A549 (cell line): ENCODE data around the gene ACER1. TPM values are rescaled to one million over a fixed set of nuclear protein-coding genes. Genes with fewer than 3 reads are reported as not detected.

Experiments used
- ATAC-seq, 2 experiments: fragments of 200-7000 bp in 1 of 2; fragments of >200 bp in 1 of 2; cut with Nextera tagmentation in 1 of 2; cut with Tn5 transposase in 1 of 2; 3 replicates each; pipeline versions ENCODE4 v1.8.0 to v1.9.1; 2018 to 2020; ENCODE audit warnings: mild to moderate bottlenecking in 1 of 2, moderate library complexity in 1 of 2
- CTCF ChIA-PET: fragments of 300-600 bp; sonication (Branson Sonifier 250); formaldehyde crosslinking; extraction: SDS; loops from one replicate; lab custom pipeline; 2021; ENCODE audit warnings: antibody characterized with exemption, inconsistent platforms; lab: Yijun Ruan, JAX
- POLR2A ChIA-PET: fragments of 350-600 bp; formaldehyde crosslinking; extraction: SDS; loops from one replicate; lab custom pipeline; 2021; ENCODE audit warnings: antibody characterized with exemption, inconsistent platforms; lab: Yijun Ruan, JAX
- DNase-seq, 2 experiments: peaks; one replicate each; pipeline versions ENCODE4 v3.0.0 to v3.0.0-alpha.2; 2011 to 2016; ENCODE audit warnings: low read depth in 1 of 2, low spot score in 1 of 2
- FAIRE-seq: peaks from 2 replicates; lab custom pipeline; 2011; peaks lifted over from hg19 to GRCh38; lab: Jason Lieb, UNC
- H3K27ac ChIP-seq, 2 experiments: fragments of >200 bp; sonication (Bioruptor Twin); formaldehyde crosslinking; 3 replicates each; pipeline ENCODE4 v1.5.1; 2016 to 2017
- H3K4me1 ChIP-seq: fragments of >200 bp; sonication (Bioruptor Twin); formaldehyde crosslinking; 3 replicates; pipeline ENCODE4 v1.6.1; 2016
- H3K4me2 ChIP-seq: fragments of >200 bp; sonication (Bioruptor Twin); formaldehyde crosslinking; 3 replicates; pipeline ENCODE4 v1.6.1; 2016
- H3K4me3 ChIP-seq: fragments of >200 bp; sonication (Bioruptor Twin); formaldehyde crosslinking; 3 replicates; pipeline ENCODE4 v1.5.1; 2016
- H3K9me3 ChIP-seq: fragments of >200 bp; sonication (Bioruptor Twin); formaldehyde crosslinking; 3 replicates; pipeline ENCODE4 v1.6.1; 2016
- BCL3 ChIP-seq: fragments of >200 bp; sonication (Bioruptor Twin); formaldehyde crosslinking; IDR thresholded peaks from 3 replicates; pipeline ENCODE4 v1.6.1; 2016
- CBX8 ChIP-seq: fragments of 200-600 bp; sonication (generic); IDR thresholded peaks from 2 replicates; pipeline ENCODE4 v1.6.1; 2016
- EHF ChIP-seq: fragments of 250-450 bp; sonication (Bioruptor Pico); IDR thresholded peaks from 2 replicates; pipeline ENCODE4 v1.5.0; 2020; ENCODE audit warnings: mild to moderate bottlenecking
- EHMT2 ChIP-seq: fragments of 200-600 bp; sonication (generic); IDR thresholded peaks from 2 replicates; pipeline ENCODE4 v1.6.1; 2016; ENCODE audit warnings: antibody characterized with exemption, low read depth, mild to moderate bottlenecking, moderate library complexity
- HMGXB4 ChIP-seq: fragments of 250-450 bp; sonication (Bioruptor Pico); IDR thresholded peaks from 2 replicates; pipeline ENCODE4 v1.5.0; 2021; ENCODE audit warnings: mild to moderate bottlenecking, moderate library complexity, borderline replicate concordance
- HOXA7 ChIP-seq: fragments of 250-450 bp; sonication (Bioruptor Pico); IDR thresholded peaks from 2 replicates; pipeline ENCODE4 v1.5.0; 2020; ENCODE audit warnings: mild to moderate bottlenecking, moderate library complexity
- HOXB5 ChIP-seq: fragments of 250-450 bp; sonication (Bioruptor Pico); IDR thresholded peaks from 2 replicates; pipeline ENCODE4 v1.5.0; 2020; ENCODE audit warnings: mild to moderate bottlenecking, moderate library complexity
- KDM5A ChIP-seq: fragments of 200-600 bp; sonication (generic); IDR thresholded peaks from 2 replicates; pipeline ENCODE4 v1.6.1; 2016; ENCODE audit warnings: antibody characterized with exemption, mild to moderate bottlenecking
- NR3C1 ChIP-seq: fragments of >200 bp; sonication (Bioruptor Twin); formaldehyde crosslinking; IDR thresholded peaks from 3 replicates; pipeline ENCODE4 v1.6.1; 2017
- PBX3 ChIP-seq: IDR thresholded peaks from 2 replicates; pipeline ENCODE4 v1.6.1; 2012
- PHF8 ChIP-seq: fragments of 200-600 bp; sonication (generic); IDR thresholded peaks from 2 replicates; pipeline ENCODE4 v1.6.1; 2016; ENCODE audit warnings: low read depth, mild to moderate bottlenecking, antibody characterized with exemption, moderate library complexity, borderline replicate concordance
- POLR2A ChIP-seq: IDR thresholded peaks from 2 replicates; pipeline ENCODE4 v1.6.1; 2012; ENCODE audit warnings: mild to moderate bottlenecking, low read length
- RAD21 ChIP-seq, 2 experiments: fragments of >200 bp in 1 of 2; sonication (Bioruptor Twin) in 1 of 2; formaldehyde crosslinking in 1 of 2; IDR thresholded peaks in 1 of 2; conservative IDR thresholded peaks in 1 of 2; 2 replicates in 1 of 2; 3 replicates in 1 of 2; pipeline ENCODE4 v1.6.1; 2012 to 2018; ENCODE audit warnings: inconsistent platforms in 1 of 2
- RFX5 ChIP-seq: fragments of 450-650 bp; IDR thresholded peaks from 2 replicates; pipeline ENCODE4 v1.7.1; 2014; ENCODE audit warnings: antibody characterized with exemption, mild to moderate bottlenecking, moderate library complexity
- SMC3 ChIP-seq: fragments of >200 bp; sonication (Bioruptor Twin); formaldehyde crosslinking; IDR thresholded peaks from 3 replicates; pipeline ENCODE4 v1.6.1; 2018; ENCODE audit warnings: inconsistent platforms
- TFCP2L1 ChIP-seq: fragments of 250-450 bp; sonication (Bioruptor Pico); IDR thresholded peaks from 2 replicates; pipeline ENCODE4 v1.5.0; 2021; ENCODE audit warnings: mild to moderate bottlenecking
- ZFP36 ChIP-seq: fragments of 450-650 bp; IDR thresholded peaks from 2 replicates; pipeline ENCODE4 v1.6.1; 2014; ENCODE audit warnings: borderline replicate concordance; ENCODE audit not compliant: partially characterized antibody
- WGBS: methylation state at CpG from one replicate; pipeline ENCODE4 v1.1.6; 2017; ENCODE audit errors: missing lambda C conversion rate; 5-methylcytosine and 5-hydroxymethylcytosine counted together
- polyA minus RNA-seq: library from RNA; depleted of rRNA, polyadenylated mRNA; stranded (reverse); fragments of >200 nt; gene quantifications from 2 replicates; pipeline ENCODE4 v1.2.3, GENCODE V29; 2011; rRNA and poly(A)+ RNA removed
- polyA plus RNA-seq, 4 experiments: library from polyadenylated mRNA; depleted of rRNA in 3 of 4; stranded (reverse); fragments of >200 nt; fragmentation: RNase III in 1 of 4; extraction: RNeasy Plus Mini Kit Qiagen cat#74134 plus additional on column Dnase treatment in 1 of 4; gene quantifications; 2 replicates in 3 of 4; 3 replicates in 1 of 4; pipeline ENCODE4 v1.2.3, GENCODE V29; 2011 to 2017
- TF ChIP-seq, protein P1 (sequence below): fragments of 150-350 bp; IDR thresholded peaks from 2 replicates; pipeline ENCODE4 v1.6.1; 2014; ENCODE audit warnings: low read depth, mild to moderate bottlenecking, low read length

The ACER1 gene, protein sequence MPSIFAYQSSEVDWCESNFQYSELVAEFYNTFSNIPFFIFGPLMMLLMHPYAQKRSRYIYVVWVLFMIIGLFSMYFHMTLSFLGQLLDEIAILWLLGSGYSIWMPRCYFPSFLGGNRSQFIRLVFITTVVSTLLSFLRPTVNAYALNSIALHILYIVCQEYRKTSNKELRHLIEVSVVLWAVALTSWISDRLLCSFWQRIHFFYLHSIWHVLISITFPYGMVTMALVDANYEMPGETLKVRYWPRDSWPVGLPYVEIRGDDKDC
- polyA plus RNA-seq (2011; rRNA removed) (not detected in 2 replicates), polyA plus RNA-seq (2017; fragmentation: RNase III; extraction: RNeasy Plus Mini Kit Qiagen cat#74134 plus additional on column Dnase treatment) (not detected in 3 replicates), polyA minus RNA-seq (not detected in 2 replicates)
- polyA plus RNA-seq (2012; cell fraction: cytosol; rRNA removed) = not detected in 2 replicates
- 0.02 TPM in 1 of 2 replicates, not detected in the other for polyA plus RNA-seq (2012; cell fraction: nucleus; rRNA removed)

GRCh38 chr19:6333439-6333838, at the start of gene ACER1:
ACER1 (minus strand) TSS chr19:6333612; CDS start chr19:6333551, 61 bp downstream.
- POLR2A ChIA-PET = no interaction called here

DNA sequence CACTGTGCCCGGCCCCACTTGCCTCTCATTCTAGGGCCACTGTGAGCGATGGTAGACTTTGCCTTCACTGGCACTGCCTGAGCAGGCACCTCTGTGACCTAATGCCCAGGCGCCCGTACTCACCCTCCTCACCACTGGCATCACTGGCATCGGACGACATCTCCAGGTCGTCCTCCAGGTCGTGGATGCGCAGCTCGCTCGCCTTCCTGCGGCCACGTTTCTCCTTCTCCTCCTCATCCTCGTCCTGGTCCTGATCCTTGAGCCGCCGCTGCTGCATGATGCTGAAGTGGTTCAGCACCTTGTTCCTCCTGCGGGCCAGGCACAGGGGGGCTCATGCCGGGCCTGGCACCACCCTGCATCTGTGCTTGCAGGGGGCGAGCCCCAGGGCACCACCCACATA, 49.8 kb upstream of the ACER1 start:
- Histone ChIP-seq H3K9me3 (no peaks in the 10 kb centered on the region), H3K4me2 (no peak overlapping the region), H3K27ac (no peak overlapping the region), H3K4me1 (no peaks in the 10 kb centered on the region), H3K4me3 (no peak overlapping the region)
- DNase-seq (no peak), ATAC-seq (no peak), FAIRE-seq (no peak)
- POLR2A ChIA-PET = no interaction called here
- 96% methylated on average over 19 of the region's 19 CpGs for WGBS
- CTCF ChIA-PET = no interaction called here
- no peak for TF ChIP-seq HOXB5 (CRISPR knock-in tag)
- TF ChIP-seq KDM5A = no peak
- TF ChIP-seq SMC3 = no peak
- TF ChIP-seq TFCP2L1 = no peak
- no peak for TF ChIP-seq RFX5
- TF ChIP-seq PHF8 = no peak
- no peak for TF ChIP-seq BCL3
- no peak for TF ChIP-seq CBX8
- TF ChIP-seq HMGXB4 = no peak
- no peak for TF ChIP-seq EHF (CRISPR knock-in tag)
- TF ChIP-seq PBX3 = no peak
- TF ChIP-seq POLR2A = no peak
- no peak for TF ChIP-seq ZFP36

More at GRCh38 chr19:6333439-6333838, at the start of gene ACER1:
- CTCF ChIA-PET = interaction anchor here (0.6 kb wide), 1 partner anchor 122 kb away, joined by 3 read pairs; no protein-coding TSS in a partner anchor
- ATAC-seq (no peak; a peak in 1 of 6 replicates), FAIRE-seq (no peak)
- H3K9me3 ChIP-seq = no peaks in the 10 kb centered on the region
- TF ChIP-seq, protein P1, sequence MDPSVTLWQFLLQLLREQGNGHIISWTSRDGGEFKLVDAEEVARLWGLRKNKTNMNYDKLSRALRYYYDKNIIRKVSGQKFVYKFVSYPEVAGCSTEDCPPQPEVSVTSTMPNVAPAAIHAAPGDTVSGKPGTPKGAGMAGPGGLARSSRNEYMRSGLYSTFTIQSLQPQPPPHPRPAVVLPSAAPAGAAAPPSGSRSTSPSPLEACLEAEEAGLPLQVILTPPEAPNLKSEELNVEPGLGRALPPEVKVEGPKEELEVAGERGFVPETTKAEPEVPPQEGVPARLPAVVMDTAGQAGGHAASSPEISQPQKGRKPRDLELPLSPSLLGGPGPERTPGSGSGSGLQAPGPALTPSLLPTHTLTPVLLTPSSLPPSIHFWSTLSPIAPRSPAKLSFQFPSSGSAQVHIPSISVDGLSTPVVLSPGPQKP = no peak
- no peak for TF ChIP-seq EHF (CRISPR knock-in tag)
- no peak for TF ChIP-seq HOXA7
- TF ChIP-seq RAD21 (conservative IDR thresholded peaks at IDR 0.05 in 1 of 2, IDR thresholded peaks at IDR 0.05 in 1 of 2) = no peak
- no peak for TF ChIP-seq NR3C1
- TF ChIP-seq EHMT2 = no peak
- TF ChIP-seq, all 56 proteins: peak for 0
- H3K4me3 ChIP-seq = no peak within 1 kb of the TSS
- DNase-seq = no peak
- WGBS = 58% methylated on average over 11 of the region's 17 CpGs
- no peaks in the 10 kb centered on the region for H3K4me1 ChIP-seq
- no peak within 1 kb of the TSS for H3K4me2 ChIP-seq
- no peak within 1 kb of the TSS for H3K27ac ChIP-seq
